NCI-H345 (cell line): ENCODE results near the gene AIF1.

Experiments used
- DNase-seq: peaks from one replicate; lab custom pipeline; 2025; lab: John Stamatoyannopoulos, UW

AIF1 gene

DNA sequence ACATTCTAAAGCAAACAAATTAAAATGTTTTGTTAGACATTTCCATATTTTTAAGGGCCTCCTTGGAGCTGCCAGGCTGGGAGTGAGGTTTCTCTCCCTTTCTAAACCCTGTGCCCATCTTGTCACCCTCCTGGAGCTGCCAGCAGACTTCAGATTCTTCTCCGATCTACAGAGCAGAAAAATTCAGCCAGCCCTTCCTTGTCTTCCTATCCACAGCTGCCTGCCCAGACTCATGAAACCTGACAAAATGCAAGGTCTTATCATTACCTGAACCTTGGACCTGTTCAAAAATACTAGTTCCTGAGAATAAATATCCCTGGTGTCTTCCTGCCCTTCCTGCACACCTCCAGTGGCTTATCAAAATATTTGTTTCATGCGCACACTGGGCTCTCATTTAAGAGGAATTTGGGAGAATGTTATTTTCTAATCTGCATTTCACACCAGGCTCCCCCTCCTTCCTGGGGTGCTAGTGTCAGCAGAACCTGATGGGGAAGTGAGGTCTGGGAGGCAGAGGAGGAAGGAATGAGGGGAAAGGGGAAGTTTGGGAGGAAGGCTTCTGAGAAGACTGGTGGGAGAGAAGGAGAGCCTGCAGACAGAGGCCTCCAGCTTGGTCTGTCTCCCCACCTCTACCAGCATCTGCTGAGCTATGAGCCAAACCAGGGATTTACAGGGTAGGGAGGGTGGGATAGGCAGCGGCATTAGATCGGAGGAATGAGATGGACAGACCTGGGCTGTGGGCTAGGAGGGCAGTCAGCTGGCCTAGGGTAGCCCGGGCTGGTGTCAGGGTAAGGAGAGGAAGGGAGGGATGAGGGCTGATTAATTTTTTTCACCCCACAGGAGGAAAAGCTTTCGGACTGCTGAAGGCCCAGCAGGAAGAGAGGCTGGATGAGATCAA, at the start of gene AIF1:
AIF1 (plus strand) TSS at position 551 of the 895 bp plus-strand sequence; CDS start at position 647, 96 bp downstream.
- DNase-seq = no peak

DNA sequence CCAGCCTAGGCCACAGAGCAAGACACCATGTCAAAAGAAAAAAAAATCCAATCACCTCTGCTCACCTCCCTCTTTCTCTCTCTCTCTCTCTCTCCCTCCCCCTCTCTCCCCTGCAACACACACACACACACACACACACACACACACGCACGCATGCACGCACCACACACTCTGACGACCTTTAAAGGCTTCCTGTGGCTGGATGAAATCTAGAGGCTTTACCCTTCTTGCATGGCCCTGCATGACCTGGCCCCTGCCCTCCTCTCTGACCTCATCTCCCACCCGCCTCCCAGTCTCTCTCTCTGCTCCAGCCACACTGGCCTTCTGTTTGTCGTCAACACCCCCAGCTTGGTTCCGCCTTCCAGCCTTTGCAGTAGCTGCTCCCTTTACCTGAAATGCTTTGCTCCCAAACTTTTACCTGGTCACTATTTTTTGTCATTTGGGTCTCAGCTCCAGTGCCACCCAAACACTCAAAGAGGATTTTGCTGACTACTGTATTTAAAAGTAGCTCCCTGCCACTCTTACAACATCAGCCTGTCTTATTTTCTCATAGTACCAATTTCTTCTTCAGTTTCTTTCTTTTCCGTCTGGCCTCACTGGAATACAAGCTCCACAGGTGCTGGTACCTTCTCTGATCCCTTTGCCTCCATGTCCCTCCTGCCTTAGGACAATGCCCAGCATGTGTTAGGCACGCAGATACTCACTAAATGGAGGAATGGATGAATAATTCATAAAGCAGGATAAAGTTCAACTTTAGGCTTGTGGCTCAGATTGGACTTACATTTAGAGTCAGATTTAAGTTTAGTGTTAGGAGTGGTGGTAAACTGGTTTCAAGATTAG, 47.3 kb upstream of the AIF1 start:
- DNase-seq = no peak

DNA sequence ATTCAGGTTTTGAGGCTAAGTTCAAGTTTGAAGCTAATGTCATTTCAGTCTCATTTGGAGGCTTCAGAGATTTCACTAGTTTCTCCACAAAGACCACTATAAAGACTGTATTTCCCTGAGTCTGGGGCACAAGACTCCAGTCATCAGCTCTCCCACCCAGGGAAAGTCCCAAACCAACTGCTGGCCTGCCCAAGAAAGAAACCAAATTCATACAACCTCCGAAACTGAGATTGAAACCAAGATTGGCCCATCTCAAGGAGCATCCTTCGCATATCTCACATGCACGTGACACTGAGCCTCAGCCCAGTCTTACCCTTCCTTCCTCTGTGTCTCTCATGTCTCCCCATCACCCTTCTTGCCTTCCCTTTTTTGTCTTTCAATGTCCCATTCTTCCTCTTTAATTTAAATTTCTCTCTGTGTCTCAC, 46.5 kb upstream of the AIF1 start:
- no peak for DNase-seq

DNA sequence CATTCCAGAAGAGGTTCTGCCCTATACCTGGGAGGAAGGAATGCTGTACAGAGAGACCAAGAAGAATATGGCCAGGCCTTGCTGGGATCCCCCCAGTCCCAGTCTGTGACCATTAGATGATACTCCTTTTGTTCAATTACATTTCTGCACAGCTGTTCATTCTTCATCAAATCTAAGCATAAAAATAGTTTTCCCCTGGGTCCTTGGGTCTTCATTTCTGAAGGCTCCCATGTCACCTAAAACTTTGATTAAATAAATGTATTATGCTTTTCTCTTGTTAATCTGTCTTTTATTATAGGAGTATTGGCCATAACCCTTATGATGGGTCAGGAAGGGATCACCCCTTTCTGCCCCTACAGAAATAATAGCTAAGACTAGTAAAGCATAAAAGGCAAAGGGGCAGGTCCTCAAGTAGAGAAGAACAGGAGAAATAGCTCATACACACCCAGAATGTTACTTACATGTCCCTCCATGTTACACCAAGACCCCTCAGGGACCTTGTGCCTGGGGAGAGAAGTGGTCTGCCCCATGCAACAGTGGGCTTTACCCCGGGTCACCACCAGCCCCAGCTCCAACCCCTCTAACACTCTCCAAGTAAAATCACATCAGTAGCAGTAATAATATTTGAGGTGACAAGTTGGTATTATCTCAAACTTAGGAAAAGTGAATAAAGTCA, 45.0 kb upstream of the AIF1 start:
- DNase-seq = no peak

DNA sequence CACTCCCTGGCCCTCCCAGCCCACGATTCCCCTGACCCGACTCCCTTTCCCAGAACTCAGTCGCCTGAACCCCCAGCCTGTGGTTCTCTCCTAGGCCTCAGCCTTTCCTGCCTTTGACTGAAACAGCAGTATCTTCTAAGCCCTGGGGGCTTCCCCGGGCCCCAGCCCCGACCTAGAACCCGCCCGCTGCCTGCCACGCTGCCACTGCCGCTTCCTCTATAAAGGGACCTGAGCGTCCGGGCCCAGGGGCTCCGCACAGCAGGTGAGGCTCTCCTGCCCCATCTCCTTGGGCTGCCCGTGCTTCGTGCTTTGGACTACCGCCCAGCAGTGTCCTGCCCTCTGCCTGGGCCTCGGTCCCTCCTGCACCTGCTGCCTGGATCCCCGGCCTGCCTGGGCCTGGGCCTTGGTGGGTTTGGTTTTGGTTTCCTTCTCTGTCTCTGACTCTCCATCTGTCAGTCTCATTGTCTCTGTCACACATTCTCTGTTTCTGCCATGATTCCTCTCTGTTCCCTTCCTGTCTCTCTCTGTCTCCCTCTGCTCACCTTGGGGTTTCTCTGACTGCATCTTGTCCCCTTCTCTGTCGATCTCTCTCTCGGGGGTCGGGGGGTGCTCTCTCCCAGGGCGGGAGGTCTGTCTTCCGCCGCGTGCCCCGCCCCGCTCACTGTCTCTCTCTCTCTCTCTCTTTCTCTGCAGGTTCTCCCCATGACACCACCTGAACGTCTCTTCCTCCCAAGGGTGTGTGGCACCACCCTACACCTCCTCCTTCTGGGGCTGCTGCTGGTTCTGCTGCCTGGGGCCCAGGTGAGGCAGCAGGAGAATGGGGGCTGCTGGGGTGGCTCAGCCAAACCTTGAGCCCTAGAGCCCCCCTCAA, 42.8 kb upstream of the AIF1 start, which contains the start of gene LTA:
LTA (plus strand) TSS at position 249 of the 871 bp plus-strand sequence; CDS start at position 703, 454 bp downstream.
- DNase-seq = no peak

DNA sequence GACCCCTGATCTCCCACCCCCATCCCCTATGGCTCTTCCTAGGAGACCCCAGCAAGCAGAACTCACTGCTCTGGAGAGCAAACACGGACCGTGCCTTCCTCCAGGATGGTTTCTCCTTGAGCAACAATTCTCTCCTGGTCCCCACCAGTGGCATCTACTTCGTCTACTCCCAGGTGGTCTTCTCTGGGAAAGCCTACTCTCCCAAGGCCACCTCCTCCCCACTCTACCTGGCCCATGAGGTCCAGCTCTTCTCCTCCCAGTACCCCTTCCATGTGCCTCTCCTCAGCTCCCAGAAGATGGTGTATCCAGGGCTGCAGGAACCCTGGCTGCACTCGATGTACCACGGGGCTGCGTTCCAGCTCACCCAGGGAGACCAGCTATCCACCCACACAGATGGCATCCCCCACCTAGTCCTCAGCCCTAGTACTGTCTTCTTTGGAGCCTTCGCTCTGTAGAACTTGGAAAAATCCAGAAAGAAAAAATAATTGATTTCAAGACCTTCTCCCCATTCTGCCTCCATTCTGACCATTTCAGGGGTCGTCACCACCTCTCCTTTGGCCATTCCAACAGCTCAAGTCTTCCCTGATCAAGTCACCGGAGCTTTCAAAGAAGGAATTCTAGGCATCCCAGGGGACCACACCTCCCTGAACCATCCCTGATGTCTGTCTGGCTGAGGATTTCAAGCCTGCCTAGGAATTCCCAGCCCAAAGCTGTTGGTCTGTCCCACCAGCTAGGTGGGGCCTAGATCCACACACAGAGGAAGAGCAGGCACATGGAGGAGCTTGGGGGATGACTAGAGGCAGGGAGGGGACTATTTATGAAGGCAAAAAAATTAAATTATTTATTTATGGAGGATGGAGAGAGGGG, 41.6 kb upstream of the AIF1 start:
- no peak for DNase-seq

DNA sequence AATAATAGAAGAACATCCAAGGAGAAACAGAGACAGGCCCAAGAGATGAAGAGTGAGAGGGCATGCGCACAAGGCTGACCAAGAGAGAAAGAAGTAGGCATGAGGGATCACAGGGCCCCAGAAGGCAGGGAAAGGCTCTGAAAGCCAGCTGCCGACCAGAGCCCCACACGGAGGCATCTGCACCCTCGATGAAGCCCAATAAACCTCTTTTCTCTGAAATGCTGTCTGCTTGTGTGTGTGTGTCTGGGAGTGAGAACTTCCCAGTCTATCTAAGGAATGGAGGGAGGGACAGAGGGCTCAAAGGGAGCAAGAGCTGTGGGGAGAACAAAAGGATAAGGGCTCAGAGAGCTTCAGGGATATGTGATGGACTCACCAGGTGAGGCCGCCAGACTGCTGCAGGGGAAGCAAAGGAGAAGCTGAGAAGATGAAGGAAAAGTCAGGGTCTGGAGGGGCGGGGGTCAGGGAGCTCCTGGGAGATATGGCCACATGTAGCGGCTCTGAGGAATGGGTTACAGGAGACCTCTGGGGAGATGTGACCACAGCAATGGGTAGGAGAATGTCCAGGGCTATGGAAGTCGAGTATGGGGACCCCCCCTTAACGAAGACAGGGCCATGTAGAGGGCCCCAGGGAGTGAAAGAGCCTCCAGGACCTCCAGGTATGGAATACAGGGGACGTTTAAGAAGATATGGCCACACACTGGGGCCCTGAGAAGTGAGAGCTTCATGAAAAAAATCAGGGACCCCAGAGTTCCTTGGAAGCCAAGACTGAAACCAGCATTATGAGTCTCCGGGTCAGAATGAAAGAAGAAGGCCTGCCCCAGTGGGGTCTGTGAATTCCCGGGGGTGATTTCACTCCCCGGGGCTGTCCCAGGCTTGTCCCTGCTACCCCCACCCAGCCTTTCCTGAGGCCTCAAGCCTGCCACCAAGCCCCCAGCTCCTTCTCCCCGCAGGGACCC, 40.6 kb upstream of the AIF1 start:
- DNase-seq = no peak

DNA sequence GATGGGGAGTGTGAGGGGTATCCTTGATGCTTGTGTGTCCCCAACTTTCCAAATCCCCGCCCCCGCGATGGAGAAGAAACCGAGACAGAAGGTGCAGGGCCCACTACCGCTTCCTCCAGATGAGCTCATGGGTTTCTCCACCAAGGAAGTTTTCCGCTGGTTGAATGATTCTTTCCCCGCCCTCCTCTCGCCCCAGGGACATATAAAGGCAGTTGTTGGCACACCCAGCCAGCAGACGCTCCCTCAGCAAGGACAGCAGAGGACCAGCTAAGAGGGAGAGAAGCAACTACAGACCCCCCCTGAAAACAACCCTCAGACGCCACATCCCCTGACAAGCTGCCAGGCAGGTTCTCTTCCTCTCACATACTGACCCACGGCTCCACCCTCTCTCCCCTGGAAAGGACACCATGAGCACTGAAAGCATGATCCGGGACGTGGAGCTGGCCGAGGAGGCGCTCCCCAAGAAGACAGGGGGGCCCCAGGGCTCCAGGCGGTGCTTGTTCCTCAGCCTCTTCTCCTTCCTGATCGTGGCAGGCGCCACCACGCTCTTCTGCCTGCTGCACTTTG, 39.6 kb upstream of the AIF1 start, which contains the start of gene TNF:
TNF (plus strand) TSS at position 231 of the 567 bp plus-strand sequence; CDS start at position 408, 177 bp downstream.
- no peak for DNase-seq

DNA sequence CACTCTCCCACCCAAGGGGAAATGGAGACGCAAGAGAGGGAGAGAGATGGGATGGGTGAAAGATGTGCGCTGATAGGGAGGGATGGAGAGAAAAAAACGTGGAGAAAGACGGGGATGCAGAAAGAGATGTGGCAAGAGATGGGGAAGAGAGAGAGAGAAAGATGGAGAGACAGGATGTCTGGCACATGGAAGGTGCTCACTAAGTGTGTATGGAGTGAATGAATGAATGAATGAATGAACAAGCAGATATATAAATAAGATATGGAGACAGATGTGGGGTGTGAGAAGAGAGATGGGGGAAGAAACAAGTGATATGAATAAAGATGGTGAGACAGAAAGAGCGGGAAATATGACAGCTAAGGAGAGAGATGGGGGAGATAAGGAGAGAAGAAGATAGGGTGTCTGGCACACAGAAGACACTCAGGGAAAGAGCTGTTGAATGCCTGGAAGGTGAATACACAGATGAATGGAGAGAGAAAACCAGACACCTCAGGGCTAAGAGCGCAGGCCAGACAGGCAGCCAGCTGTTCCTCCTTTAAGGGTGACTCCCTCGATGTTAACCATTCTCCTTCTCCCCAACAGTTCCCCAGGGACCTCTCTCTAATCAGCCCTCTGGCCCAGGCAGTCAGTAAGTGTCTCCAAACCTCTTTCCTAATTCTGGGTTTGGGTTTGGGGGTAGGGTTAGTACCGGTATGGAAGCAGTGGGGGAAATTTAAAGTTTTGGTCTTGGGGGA, 38.9 kb upstream of the AIF1 start:
- DNase-seq = no peak

DNA sequence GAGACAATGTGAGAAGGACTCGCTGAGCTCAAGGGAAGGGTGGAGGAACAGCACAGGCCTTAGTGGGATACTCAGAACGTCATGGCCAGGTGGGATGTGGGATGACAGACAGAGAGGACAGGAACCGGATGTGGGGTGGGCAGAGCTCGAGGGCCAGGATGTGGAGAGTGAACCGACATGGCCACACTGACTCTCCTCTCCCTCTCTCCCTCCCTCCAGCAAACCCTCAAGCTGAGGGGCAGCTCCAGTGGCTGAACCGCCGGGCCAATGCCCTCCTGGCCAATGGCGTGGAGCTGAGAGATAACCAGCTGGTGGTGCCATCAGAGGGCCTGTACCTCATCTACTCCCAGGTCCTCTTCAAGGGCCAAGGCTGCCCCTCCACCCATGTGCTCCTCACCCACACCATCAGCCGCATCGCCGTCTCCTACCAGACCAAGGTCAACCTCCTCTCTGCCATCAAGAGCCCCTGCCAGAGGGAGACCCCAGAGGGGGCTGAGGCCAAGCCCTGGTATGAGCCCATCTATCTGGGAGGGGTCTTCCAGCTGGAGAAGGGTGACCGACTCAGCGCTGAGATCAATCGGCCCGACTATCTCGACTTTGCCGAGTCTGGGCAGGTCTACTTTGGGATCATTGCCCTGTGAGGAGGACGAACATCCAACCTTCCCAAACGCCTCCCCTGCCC, 38.0 kb upstream of the AIF1 start:
- no peak for DNase-seq

DNA sequence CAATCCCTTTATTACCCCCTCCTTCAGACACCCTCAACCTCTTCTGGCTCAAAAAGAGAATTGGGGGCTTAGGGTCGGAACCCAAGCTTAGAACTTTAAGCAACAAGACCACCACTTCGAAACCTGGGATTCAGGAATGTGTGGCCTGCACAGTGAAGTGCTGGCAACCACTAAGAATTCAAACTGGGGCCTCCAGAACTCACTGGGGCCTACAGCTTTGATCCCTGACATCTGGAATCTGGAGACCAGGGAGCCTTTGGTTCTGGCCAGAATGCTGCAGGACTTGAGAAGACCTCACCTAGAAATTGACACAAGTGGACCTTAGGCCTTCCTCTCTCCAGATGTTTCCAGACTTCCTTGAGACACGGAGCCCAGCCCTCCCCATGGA, 37.5 kb upstream of the AIF1 start:
- no peak for DNase-seq

DNA sequence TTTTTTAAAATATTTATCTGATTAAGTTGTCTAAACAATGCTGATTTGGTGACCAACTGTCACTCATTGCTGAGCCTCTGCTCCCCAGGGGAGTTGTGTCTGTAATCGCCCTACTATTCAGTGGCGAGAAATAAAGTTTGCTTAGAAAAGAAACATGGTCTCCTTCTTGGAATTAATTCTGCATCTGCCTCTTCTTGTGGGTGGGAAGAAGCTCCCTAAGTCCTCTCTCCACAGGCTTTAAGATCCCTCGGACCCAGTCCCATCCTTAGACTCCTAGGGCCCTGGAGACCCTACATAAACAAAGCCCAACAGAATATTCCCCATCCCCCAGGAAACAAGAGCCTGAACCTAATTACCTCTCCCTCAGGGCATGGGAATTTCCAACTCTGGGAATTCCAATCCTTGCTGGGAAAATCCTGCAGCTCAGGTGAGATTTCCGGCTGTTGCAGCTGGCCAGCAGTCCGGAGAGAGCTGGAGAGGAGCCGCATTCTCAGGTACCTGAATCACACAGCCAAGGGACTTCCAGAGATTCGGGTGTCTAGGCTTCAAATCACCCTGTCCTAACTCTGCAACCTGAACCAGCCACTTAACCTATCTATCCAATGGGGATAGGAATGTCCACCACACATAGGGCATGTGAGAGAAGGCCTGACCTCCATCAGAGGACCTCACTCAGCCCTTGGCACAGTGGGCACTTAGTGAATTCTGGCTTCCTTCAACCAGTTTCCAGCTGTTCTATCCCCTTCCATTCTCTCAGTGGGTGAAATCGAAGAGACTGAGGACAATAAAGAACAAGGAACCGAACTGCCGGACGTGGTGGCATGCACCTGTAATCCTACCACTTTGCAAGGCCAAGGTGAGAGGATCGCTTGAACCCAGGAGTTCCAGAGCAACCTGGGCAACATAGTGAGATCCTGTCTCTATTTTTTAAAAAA, 36.6 kb upstream of the AIF1 start:
- DNase-seq = no peak

DNA sequence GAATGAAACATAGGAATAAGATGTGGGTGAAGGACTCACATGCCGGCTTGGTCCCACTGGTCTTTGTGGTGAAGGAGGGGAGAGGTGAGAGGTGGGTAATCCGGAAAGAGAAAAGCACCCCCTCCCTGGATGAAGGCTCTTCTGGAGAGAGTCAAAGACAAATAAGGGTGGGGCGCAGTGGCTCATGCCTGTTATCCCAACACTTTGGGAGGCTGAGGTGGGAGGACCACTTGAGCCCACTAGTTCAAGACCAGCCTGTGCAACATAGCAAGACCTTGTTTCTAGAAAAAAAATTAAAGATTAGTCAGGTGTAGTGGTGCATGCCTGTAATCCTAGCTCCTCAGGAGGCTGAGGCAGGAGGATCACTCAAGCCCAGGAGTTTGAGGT, 35.9 kb upstream of the AIF1 start:
- no peak for DNase-seq

DNA sequence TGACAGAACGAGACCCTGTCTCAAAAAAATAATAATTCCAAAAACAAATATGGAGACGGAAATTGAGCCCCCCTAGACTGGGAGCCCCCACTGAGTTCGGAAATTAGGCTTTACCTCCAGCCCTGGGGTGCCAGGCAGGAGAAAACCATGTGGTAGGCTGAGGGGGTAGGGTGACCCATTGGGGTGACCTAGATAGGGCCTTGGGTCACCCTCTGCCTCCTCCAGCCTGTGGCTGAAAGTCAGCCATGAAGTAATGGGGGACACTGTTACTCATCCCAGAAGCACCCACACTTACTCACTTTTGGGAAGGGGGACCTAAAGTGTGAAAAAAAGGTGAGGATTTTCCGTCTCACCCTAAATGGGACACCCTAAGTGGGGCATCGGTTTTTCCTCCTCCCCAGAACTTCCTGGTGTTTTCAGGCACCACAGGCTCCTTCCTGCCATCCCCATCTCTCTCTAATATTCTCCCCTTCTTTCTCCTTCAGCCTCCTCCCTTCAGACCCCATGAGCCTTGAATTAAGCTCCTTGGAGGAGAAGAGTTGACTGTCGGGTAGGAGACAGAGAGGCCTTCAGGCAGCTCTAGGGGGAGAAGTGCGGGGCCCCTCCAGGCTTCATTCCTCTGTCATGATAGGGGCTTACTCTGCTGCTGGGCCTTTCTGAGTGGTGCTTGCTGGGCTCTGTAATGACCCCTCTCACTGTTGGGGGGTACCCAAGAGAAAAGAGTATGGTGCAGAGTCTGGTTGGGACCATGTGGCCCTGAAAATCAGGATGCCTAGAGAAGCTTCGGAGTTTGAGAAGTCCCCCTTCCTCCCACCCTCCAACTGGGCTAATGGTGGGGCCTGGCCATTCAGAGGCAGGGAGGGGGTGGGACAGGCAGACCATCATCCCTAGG, 35.2 kb upstream of the AIF1 start:
- no peak for DNase-seq

DNA sequence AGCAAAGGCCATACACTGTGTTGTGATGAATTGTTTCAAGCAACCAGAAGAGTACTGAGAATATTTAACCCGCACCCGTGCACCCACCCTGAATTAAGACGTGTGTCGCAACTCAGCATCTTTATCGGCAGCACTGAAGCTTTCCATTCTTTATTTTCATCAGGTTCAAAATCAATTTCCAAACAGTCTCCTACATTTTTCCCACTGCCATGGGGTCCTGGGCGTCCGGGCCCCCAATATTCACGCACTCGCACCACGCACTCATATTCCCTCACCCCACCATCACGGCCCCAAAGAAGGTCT, 34.6 kb upstream of the AIF1 start:
- no peak for DNase-seq
